GM21423 (cell line): ENCODE measurements around the gene SNX20.
A peak's percentile ranks its signal among the peaks of the same experiment; 100 is the strongest.

Source experiments
- ATAC-seq: cut with Tn5 transposase; IDR thresholded peaks from one replicate; pipeline ENCODE4 v1.9.1; 2021; ENCODE audit warnings: mild to moderate bottlenecking, moderate library complexity; ENCODE audit not compliant: unreplicated experiment

The SNX20 gene

GRCh38 chr16:50681021-50681885, at the start of gene SNX20:
Gene SNX20 (minus strand): TSS chr16:50681312. CDS start chr16:50677526, 3,786 bp downstream.
- peak; percentile 53 for ATAC-seq

DNA sequence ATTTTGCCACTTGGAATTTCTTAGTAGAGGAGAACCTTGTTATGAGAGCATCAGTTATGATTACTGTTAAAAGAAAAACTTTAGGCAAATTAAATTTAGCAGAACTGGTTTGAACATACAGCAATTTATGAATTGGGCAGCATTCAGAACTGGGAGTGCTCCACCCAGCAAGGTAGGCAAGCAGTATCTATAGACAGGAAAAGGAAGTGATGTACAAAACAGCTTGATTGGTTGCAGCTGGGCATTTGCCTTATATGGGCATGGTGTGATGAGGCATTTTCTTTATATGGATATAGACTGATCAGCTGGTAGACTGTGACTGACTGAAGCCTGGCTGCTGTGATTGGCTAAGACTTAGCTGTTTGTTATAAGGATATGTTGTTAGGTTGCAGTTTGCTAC, 43.2 kb upstream of the SNX20 start:
- ATAC-seq, result no peak

GRCh38 chr16:50722960-50723359, 41.8 kb upstream of the SNX20 start:
- ATAC-seq, result no peak

DNA sequence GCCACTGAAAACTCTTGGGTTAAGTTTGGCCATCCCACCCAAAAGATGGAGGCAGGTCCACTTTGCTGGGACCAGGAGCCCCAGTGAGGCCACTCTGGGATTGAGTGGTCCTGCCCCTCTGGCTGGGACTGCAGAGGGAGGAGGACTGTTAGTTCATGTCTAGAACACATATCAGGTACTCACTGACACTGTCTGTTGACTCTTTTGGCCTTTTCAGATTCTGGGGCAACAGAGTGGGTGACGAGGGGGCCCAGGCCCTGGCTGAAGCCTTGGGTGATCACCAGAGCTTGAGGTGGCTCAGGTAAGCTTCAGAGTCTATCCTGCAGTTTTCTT, 41.3 kb upstream of the SNX20 start:
- ATAC-seq, result no peak

DNA sequence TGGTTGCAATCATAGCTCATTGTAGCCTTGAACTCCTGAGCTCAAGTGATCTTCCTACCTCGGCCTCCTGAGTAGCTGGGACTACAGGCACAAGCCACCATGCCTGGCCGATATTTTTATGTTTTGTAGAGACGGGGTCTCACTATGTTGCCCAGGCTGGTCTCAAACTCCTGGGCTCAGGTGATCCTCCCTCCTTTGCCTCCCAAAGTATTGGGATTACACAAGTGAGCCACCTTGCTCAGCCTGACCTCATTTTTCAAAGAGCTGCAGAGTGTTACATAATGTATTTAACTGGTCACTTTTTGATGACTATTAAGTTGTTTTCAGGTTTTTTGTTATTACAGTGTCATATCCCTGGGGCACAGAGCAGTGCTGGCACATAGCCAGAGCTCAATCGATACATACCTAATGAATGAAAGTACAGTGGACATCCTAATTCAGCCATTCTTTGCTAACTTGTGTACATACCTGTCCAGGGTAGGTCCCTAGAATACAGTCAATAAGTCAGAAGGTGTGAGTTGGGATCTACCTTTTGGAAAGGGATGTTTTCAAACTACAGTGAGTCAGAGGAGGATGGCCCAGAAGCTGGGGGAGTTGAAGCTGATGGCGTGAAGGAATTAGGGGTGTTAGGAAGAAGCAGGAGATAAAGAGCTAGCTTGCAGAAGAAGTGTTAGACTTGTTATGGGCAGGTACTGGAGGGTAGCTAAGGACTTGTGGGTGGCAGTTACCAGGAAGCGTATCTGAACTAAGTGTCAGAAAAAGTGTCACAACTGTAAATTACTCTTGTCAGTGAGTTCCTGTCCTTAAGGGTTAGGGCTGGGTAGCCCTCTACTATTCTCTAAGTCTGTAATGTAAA, 40.7 kb upstream of the SNX20 start:
- ATAC-seq, result no peak

DNA sequence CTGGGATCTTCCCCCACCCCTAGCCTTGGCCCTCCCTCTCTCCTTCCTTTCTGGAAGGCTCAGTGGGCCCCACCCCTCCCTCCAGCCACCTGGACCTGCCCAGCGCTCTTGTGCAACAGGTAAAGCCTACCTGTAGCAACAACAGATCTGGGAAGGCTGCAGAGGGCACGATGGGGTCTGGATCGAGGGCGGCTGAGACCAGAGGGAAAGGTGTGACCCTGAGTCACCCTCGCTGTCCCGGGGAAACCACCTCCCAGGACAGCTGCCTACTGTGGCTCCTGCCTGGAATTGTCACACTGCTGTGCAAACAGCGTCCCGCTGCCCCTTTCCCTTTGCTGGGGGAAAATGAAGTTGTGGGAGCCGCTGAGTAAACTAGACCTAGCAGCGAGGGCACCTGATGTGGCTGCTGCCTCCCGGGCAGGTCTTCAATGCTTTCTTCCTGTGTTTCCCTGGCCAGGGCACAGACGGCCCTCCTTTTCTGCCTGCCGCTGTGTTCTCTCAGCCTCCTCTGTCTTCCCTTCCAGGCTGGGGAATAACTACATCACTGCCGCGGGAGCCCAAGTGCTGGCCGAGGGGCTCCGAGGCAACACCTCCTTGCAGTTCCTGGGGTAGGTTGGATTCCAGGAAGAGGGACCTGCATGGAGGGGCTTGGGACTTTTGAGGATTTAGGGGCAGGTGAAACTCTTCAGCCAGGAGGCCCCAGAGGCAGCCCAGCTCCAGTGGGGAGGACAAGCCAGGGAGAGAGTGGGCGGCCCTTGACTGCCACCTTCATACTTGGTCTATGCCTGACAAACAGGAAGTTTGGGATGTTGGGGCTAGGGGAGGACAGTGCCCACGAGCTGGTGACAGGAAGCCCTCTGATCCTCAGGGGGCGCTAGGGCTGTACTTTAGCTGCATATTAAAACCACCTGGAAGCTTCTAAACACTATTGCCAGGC, 38.6 kb upstream of the SNX20 start:
- no peak for ATAC-seq

DNA sequence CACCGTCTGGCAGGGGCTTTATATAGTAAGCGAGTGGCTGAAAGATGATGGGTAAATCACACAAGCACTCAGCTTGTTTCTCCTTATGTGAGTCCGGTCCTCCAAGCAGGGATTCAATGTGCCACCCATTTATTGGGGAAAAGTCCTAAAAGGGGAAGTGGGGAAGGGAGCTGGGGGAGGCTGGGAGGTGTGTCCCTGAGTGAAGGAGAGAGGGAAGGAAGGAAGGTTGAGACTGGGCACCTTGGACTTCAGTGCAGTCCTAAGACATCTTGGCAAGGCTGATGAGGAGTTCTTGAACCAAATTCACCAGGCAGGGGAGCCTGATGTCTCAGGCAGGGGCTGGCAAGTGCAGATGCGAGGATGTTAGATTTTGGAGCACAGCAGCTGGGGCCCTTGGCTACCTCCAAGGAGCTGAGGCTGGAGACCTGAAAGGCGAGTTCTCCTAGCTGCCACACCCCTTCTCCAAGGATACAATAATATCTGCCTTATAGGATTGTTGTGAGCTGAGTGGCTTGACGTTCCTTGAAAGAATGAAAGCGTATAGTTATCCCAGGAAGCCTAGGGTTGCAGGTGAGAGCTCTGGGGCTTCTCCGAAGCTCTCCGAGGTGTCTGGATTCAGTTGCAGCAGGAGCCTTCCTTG, 37.8 kb upstream of the SNX20 start:
- no peak for ATAC-seq

GRCh38 chr16:50718061-50718760, 37.1 kb upstream of the SNX20 start:
- ATAC-seq, result no peak

DNA sequence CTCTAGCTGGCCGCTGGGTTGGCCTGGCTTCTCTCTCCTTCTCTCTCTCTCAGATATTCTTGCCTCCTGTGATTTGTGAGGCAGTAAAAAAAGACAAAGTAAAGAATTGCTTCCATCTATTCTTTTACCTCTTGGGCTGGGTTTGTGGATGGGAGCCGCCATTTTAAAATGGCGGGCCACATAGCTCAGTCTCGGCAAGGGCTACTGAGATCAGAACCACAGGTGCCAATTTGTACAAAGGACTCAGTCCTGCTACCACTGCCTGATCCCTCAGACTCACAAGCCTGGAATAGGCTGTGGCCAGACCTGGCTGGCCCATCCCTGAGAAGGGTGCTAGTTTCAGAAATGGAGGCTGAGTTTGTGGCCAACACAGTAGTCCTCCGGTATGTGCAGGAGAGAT, 36.4 kb upstream of the SNX20 start:
- ATAC-seq, result no peak

GRCh38 chr16:50717091-50717490, 36.0 kb upstream of the SNX20 start:
- no peak for ATAC-seq

- no peak for ATAC-seq
Observed at GRCh38 chr16:50712956-50713355, 31.8 kb upstream of the SNX20 start.

DNA sequence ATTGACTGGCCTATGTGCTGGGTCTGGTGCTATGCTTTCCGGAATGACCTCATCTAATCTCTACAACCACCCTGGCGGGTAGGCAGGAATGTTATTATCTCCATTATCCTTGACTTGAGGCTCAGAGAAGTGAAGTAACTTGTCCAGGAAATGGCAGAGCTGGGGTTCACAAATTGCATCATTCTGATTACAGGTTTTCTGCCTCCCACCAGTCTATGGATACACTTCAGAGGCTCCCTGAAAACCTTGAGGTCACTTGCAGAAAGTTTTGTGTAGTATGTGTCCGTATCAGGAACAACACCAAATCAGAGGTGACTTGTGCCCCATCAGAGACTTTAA, 31.4 kb upstream of the SNX20 start:
- no peak for ATAC-seq

- no peak for ATAC-seq
Observed at GRCh38 chr16:50711862-50712559, 30.9 kb upstream of the SNX20 start.

DNA sequence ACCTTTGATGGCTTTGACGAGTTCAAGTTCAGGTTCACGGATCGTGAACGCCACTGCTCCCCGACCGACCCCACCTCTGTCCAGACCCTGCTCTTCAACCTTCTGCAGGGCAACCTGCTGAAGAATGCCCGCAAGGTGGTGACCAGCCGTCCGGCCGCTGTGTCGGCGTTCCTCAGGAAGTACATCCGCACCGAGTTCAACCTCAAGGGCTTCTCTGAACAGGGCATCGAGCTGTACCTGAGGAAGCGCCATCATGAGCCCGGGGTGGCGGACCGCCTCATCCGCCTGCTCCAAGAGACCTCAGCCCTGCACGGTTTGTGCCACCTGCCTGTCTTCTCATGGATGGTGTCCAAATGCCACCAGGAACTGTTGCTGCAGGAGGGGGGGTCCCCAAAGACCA, 29.9 kb upstream of the SNX20 start:
- ATAC-seq, result no peak

GRCh38 chr16:50709980-50710379, 28.9 kb upstream of the SNX20 start:
- ATAC-seq, result no peak

DNA sequence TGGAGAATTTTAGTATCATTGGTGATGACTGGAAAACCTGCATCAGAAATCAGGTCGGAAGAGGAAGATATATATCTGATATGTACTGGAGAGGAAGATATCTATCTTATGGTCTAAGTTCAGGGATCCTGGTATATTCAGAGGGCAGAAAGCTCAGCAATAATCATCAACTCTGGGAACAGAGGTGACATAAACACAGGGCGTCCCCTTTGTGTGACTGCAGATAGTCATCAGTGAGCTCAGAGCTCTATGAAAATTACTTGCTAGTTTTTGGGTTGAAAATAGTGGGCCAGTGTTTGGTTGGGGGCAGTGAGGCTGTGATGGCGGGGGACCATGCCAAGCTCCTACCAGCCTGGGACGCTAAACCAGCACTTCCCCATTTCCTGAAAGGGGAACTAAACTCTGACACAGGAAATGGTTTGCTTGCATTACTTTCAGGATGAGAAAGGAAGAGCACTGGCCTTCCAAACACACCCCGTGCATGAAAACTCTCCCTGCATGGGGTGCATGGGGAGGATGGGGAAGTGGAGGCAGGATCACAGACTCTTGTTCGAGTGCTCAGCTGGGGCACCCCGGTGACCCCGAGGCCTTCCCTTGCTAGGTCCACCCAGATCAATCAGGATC, 28.1 kb upstream of the SNX20 start:
- ATAC-seq, result no peak

DNA sequence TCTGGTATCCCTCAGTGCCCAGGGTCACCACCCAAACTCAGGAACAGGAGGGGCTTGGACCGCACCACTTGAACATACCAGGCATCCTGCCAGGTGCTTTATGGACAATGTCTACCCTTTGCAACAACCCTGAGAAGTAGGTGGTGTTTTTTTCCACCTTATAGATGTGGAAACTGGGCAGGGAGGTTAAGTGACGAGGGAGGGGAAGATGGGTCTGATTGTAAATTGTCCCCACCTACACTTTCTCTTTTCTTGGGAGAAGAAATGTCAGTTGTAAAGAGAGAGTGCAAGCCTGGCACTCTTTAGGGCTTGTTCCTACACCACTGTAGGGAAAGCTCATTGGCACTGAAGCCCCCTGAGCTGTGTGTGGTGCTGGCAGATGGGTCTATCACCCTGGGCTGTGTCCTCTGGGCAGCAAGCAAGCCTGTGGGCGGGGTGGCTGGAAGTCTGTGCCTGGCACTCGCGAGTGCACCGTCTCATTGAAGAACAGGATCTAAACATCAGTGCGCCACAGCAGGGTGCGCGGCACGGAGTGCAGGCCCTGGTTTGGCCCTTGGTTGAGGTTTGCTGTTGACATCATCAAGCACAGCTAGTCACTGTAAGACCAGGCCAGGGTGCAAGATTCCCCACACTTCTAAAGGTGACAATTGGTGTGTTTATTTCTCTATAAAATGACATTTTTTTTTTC, 27.4 kb upstream of the SNX20 start:
- no peak for ATAC-seq

DNA sequence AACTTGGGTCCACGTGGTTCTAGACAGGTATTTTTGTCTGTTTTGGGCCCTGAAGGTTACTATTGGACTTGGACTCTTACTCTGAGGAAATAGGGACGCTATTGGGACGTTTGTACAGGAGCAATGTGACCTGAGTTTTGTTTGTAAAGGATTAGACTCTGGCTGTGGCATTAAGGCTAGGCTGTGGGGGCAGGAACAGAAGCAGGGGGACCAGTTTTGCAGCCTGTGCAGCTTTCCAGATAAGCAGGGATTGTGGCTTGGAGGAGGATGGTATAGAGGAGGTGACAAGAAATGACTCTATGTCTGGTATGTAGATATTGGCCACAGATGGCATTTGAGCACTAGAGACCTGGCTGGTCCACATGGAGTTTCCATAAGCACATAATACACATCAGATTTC, 25.1 kb upstream of the SNX20 start:
- no peak for ATAC-seq
